Fibroblast of skin of right quadriceps (primary cell): ENCODE measurements around the gene ANKAR.
"Not testable (repeated sequence)": the region's sequence is repeated elsewhere in the genome, so short reads cannot be mapped to it uniquely, and the experiment has no call there.

Experiments
- DNase-seq: peaks from one replicate; pipeline ENCODE4 v3.0.0-alpha.2; 2013

ANKAR gene

GRCh38 chr2:189658306-189659212 is 15.9 kb upstream of the ANKAR start:
- no peak for DNase-seq

DNA sequence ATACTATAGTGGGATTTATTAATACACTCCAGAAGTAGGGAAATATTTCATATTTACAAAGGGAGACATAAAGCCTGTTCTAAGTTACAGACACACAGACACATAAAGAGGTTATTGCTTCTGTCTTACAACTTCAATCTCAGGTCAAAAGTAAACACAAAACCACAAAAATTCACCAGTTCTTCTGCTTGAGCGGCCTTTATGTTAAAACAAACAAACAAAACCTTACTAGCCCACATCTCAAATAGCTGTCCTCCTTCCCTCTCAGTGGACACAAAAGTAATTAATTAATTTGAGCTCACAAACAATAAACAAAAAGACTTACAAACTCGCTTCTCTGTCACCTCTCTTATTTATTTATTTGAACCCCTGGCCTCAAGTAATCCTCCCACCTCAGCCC is 14.7 kb upstream of the ANKAR start:
- no peak for DNase-seq

GRCh38 chr2:189660803-189661147 is 13.7 kb upstream of the ANKAR start:
- no peak for DNase-seq

- peak; percentile 99 for DNase-seq
Measured at GRCh38 chr2:189661148-189661956, 13.1 kb upstream of the ANKAR start, which contains the start of gene ASNSD1. Gene ASNSD1 (plus strand): TSS chr2:189661459. CDS start chr2:189666133, 4,674 bp downstream.

DNA sequence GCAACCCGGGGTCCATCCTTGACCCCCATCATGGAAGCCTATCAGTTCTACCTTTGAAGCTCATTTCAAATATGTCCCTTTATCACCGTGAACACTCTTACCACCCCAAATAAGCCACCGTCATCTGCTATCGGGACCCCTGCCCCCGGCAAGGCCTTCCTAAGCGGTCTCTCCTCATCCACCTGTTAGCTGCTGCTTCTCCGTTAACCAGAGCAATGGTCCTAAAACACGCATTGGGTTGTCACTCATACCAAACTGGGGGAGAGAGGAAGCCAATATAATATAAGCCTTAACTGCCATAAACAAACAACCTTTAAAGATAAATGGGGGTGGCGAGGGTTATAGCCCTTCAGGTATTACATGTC is 12.5 kb upstream of the ANKAR start:
- DNase-seq: no peak

DNA sequence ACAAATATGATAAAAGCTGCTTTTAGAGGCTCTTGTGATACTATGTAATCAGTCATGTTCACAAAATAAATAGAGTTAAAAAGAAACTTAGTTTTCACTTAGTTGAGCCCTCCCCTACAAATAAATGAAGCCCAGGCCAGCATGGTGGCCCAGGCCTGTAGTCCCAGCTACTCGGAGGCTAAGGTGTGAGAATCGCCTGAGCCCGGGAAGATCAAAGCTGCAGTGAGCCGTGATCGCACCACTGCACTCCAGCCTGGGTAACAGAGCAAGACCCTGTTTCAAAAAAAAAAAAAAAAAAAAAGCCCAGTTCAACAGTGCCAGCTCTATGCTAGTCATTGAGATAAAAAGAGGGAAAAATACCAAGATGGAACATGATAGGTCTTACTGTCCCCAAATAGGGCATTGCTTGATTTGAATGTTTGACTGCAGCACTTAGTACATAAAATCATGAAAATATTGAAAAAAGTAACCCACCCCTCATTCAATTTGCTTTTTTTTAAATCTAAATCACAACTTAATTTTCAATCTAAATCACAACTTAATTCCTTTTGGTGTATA is 11.7 kb upstream of the ANKAR start:
- DNase-seq: no peak

- not testable (repeated sequence) for DNase-seq
Measured at GRCh38 chr2:189663319-189663718, 11.2 kb upstream of the ANKAR start.

- DNase-seq: no peak
Measured at GRCh38 chr2:189669913-189670312, 4.6 kb upstream of the ANKAR start.

- DNase-seq: peak; percentile 11
Measured at GRCh38 chr2:189673661-189674373, 653 bp upstream of the ANKAR start.

DNA sequence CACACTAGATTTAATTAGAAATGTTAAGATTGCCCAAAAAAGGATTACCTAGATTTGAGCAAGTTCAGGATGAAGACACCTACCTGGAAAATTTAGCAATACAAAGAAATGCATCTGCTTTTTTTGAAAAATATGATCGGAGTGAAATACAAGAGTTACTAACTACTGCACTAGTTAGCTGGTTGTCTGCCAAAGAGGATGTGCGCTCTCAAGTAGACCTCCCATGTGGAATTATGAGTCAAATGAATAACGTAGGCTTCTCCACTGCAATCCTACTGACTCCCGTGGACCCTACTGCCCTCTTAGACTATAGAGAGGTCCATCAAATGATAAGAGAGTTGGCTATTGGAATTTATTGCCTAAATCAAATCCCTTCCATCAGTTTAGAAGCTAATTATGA is 2.0 kb downstream of the ANKAR start:
- peak; percentile 46 for DNase-seq

GRCh38 chr2:189679226-189679625 is 4.8 kb downstream of the ANKAR start:
- no peak for DNase-seq

GRCh38 chr2:189681203-189681602 is 6.7 kb downstream of the ANKAR start:
- no peak for DNase-seq

DNA sequence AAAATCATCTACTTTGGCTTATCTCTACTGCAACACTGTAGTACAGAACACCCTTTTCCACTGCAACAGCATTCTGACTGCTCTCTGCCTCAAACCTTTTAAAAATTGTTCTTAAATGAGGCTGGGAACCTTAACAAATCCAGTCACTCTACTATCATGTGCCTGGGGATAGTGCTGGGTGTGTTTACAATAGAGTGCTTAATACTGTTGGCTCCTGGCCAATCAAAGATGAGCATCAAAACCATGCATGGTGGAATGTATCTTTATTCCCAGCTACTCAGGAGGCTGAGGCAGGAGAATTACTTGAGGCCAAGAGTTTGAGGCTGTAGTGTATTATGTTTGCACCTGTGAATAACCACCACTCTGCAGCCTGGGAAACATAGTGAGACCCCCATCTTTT is 7.4 kb downstream of the ANKAR start:
- no peak for DNase-seq

GRCh38 chr2:189683348-189683747 is 8.9 kb downstream of the ANKAR start:
- DNase-seq: no peak

DNA sequence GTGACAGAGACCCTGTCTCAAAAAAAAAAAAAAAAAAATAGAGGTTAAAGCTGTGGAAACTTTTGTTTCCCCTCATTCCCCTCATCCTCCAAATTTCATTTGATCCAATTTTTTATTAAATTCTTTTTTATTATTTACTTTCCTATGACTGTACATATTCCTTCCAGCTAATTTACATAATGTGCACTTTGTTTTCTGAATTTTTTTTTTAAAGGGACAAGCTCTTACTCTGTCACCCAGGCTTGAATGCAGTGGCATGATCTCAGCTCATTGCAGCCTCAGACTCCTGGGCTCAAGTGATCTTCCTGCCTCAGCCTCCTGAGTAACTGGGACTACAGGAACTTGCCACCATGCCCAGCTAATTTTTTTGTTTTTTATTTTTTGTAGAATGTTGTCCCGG is 10.3 kb downstream of the ANKAR start:
- no peak for DNase-seq

- peak; percentile 68 for DNase-seq
Measured at GRCh38 chr2:189685540-189686229, 11.2 kb downstream of the ANKAR start.

- not testable (repeated sequence) for DNase-seq
Measured at GRCh38 chr2:189687796-189688195, 13.3 kb downstream of the ANKAR start.

GRCh38 chr2:189696223-189696622 is 21.8 kb downstream of the ANKAR start:
- no peak for DNase-seq

GRCh38 chr2:189698020-189698887 is 23.8 kb downstream of the ANKAR start:
- peak; percentile 55 for DNase-seq

DNA sequence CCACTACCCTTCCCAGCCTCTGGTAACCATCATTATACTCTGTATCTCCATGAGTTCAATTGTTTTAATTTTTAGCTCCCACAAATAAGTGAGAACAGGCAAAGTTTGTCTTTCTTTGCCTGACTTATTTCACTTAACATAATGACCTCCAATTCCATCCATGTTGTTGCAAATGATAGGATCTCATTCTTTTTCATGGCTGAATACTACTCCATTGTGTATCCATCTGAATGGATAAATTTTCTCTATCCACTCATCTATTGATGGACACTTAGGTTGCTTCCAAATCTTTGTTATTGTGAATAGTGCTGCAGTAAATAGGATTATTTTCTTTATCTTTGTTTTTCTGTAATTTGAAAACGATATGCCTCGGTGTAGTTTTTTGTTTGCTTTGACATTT is 26.2 kb downstream of the ANKAR start:
- DNase-seq: no peak

GRCh38 chr2:189702071-189702470 is 27.6 kb downstream of the ANKAR start:
- no peak for DNase-seq
